ENCODE measurements around the gene WDR64.
A peak's percentile ranks its signal among the peaks of the same experiment; 100 is the strongest.

WDR64 gene
- total RNA-seq = 0 to 0.29 (median 0) reads per million in 18 experiments

GRCh38 chr1:241652012-241652411, at the start of gene WDR64:
Gene WDR64, plus strand, starts transcription at chr1:241652281. Its CDS starts 204 bp downstream, at chr1:241652485.
- no peak for DNase-seq

- peak; percentile 64 to 76 for DNase-seq
Observed at GRCh38 chr1:241603731-241604245, 48.3 kb upstream of the WDR64 start.

GRCh38 chr1:241605146-241605805, 46.8 kb upstream of the WDR64 start:
- peak in 1 of 2 donors; percentile 14 for DNase-seq

GRCh38 chr1:241606544-241606943, 45.5 kb upstream of the WDR64 start:
- DNase-seq = no peak

- DNase-seq = no peak
Observed at GRCh38 chr1:241607497-241607896, 44.6 kb upstream of the WDR64 start.

GRCh38 chr1:241608379-241609033, 43.6 kb upstream of the WDR64 start:
- DNase-seq = peak; percentile 47 to 73

GRCh38 chr1:241610056-241610815, 41.8 kb upstream of the WDR64 start:
- DNase-seq = peak in 1 of 2 donors; percentile 1

GRCh38 chr1:241611063-241611462, 41.0 kb upstream of the WDR64 start:
- peak; percentile 57 to 79 for DNase-seq

- peak; percentile 5 to 31 for DNase-seq
Observed at GRCh38 chr1:241611736-241612135, 40.3 kb upstream of the WDR64 start.

- DNase-seq = peak; percentile 89 to 92
Observed at GRCh38 chr1:241612533-241613477, 39.3 kb upstream of the WDR64 start.

- no peak for DNase-seq
Observed at GRCh38 chr1:241614144-241614543, 37.9 kb upstream of the WDR64 start.

GRCh38 chr1:241614572-241614971, 37.5 kb upstream of the WDR64 start:
- DNase-seq = no peak

GRCh38 chr1:241615043-241615974, 36.8 kb upstream of the WDR64 start:
- no peak for DNase-seq

GRCh38 chr1:241617426-241617825, 34.7 kb upstream of the WDR64 start:
- DNase-seq = no peak

GRCh38 chr1:241622669-241623068, 29.4 kb upstream of the WDR64 start:
- peak; percentile 54 to 63 for DNase-seq

- no peak for DNase-seq
Observed at GRCh38 chr1:241624935-241625334, 27.1 kb upstream of the WDR64 start.

GRCh38 chr1:241627453-241628259, 24.4 kb upstream of the WDR64 start:
- DNase-seq = peak; percentile 71 to 77

- DNase-seq = no peak
Observed at GRCh38 chr1:241630005-241630404, 22.1 kb upstream of the WDR64 start.

GRCh38 chr1:241630476-241630875, 21.6 kb upstream of the WDR64 start:
- DNase-seq = no peak

GRCh38 chr1:241630899-241631298, 21.2 kb upstream of the WDR64 start:
- no peak for DNase-seq
